Spleen (tissue), 11 donors: ENCODE data around the gene FA2H. TPM values are rescaled to one million over a fixed set of nuclear protein-coding genes. Genes with fewer than 3 reads are reported as not detected.
"Not testable (repeated sequence)": the region's sequence is repeated elsewhere in the genome, so short reads cannot be mapped to it uniquely, and the experiment has no call there.

Experiments used
- DNase-seq: peaks from one replicate; pipeline ENCODE4 v3.0.0-alpha.2; 2020
- H3K27ac ChIP-seq, 8 donors: fragments of 200-600 bp; sonication (generic) in 7 of 8; 1 replicate in 4 of 8; 2 replicates in 4 of 8; pipeline versions ENCODE4 v1.5.0 to v1.8.0; 2016 to 2021; ENCODE audit warnings: inconsistent platforms in 4 of 8, mild to moderate bottlenecking in 4 of 8, moderate library complexity in 1 of 8
- H3K27me3 ChIP-seq, 7 donors: fragments of 200-600 bp; sonication (generic) in 6 of 7; replicated peaks in 1 of 7; 1 replicate in 4 of 7; 2 replicates in 3 of 7; pipeline versions ENCODE4 v1.5.0 to v1.8.0; 2016 to 2021; ENCODE audit warnings: inconsistent platforms in 3 of 7, mild to moderate bottlenecking in 1 of 7
- H3K36me3 ChIP-seq, 6 donors: fragments of 200-600 bp; sonication (generic) in 5 of 6; 1 replicate in 4 of 6; 2 replicates in 2 of 6; pipeline versions ENCODE4 v1.5.0 to v1.8.0; 2016 to 2021; ENCODE audit warnings: inconsistent platforms in 2 of 6
- H3K4me1 ChIP-seq, 6 donors: fragments of 200-600 bp; sonication (generic) in 5 of 6; 1 replicate in 3 of 6; 2 replicates in 3 of 6; pipeline versions ENCODE4 v1.5.0 to v1.8.0; 2016 to 2021; ENCODE audit warnings: inconsistent platforms in 3 of 6
- H3K4me3 ChIP-seq, 8 donors: fragments of 200-600 bp; sonication (generic) in 7 of 8; 1 replicate in 4 of 8; 2 replicates in 4 of 8; pipeline versions ENCODE4 v1.5.0 to v1.8.0; 2016 to 2021; ENCODE audit warnings: inconsistent platforms in 4 of 8, mild to moderate bottlenecking in 4 of 8, moderate library complexity in 2 of 8
- H3K9me3 ChIP-seq, 8 donors: fragments of 200-600 bp; sonication (generic) in 7 of 8; 1 replicate in 4 of 8; 2 replicates in 4 of 8; pipeline versions ENCODE4 v1.5.0 to v1.8.0; 2016 to 2021; ENCODE audit warnings: inconsistent platforms in 4 of 8
- POLR2A ChIP-seq, 3 donors: fragments of 450-650 bp; IDR thresholded peaks; one replicate each; pipeline ENCODE4 v1.5.1; 2017; ENCODE audit warnings: antibody characterized with exemption in 3 of 3, mild to moderate bottlenecking in 1 of 3
- POLR2AphosphoS5 ChIP-seq, 3 donors: sonication (generic); formaldehyde crosslinking; IDR thresholded peaks; one replicate each; pipeline ENCODE4 v1.5.1; 2017; ENCODE audit warnings: antibody characterized with exemption in 3 of 3
- WGBS, 5 donors: extraction: QIAGEN DNeasy Blood & Tissue Kit in 3 of 5; methylation state at CpG; one replicate each; pipeline versions ENCODE4 v1.1.5 to v1.1.7; 2013 to 2018; 5-methylcytosine and 5-hydroxymethylcytosine counted together
- intact Hi-C: fragments of 100-400 bp; cut with DNase I; formaldehyde crosslinking; loops from one replicate; pipeline ENCODE4 v1.15.0; 2023; ENCODE audit warnings: low total_unique reads
- polyA plus RNA-seq, 3 donors: library from polyadenylated mRNA; stranded (reverse); fragments of 200-250 nt; gene quantifications; one replicate each; pipeline ENCODE4 v1.2.1, GENCODE V29; 2013
- total RNA-seq, 7 donors: library from RNA; depleted of rRNA in 3 of 7; stranded (reverse); fragments of >200 nt in 3 of 7; fragmentation: NEBNext Ultra II Directional in 4 of 7; extraction: Animal tissue kit (Norgen Biotek cat#: 25700) in 4 of 7; gene quantifications; one replicate each; pipeline versions ENCODE4 v1.1.0 to v1.2.1, GENCODE V29; 2016 to 2021
- TF ChIP-seq, protein P1 (sequence below), 11 experiments: fragments of 200-600 bp in 7 of 11; fragments of 450-650 bp in 4 of 11; sonication (generic) in 4 of 11; IDR thresholded peaks in 8 of 11; conservative IDR thresholded peaks in 3 of 11; 1 replicate in 7 of 11; 2 replicates in 4 of 11; pipeline versions ENCODE4 v1.4.0 to v1.8.0; 2016 to 2021; ENCODE audit warnings: antibody characterized with exemption in 11 of 11, inconsistent platforms in 4 of 11, mild to moderate bottlenecking in 1 of 11
- donor health status: healthy with polysubstance abuse.
- donor health status: DM: no; HTN: no; CAD: no; lungs with moderate emphysema.
- donor health status: DM: no; HTN: no; CAD: no.
- donor health status: Bipolar disorder and iron deficiency.
- donor health status: healthy.
- donor health status: DM: no; HTN: no; CAD: no.
- donor health status: DM: yes; HTN: yes; CAD: no.

Gene FA2H
- total and polyA plus RNA-seq, 10 donors: 0.23 to 2.6 (median 0.59) TPM

DNA sequence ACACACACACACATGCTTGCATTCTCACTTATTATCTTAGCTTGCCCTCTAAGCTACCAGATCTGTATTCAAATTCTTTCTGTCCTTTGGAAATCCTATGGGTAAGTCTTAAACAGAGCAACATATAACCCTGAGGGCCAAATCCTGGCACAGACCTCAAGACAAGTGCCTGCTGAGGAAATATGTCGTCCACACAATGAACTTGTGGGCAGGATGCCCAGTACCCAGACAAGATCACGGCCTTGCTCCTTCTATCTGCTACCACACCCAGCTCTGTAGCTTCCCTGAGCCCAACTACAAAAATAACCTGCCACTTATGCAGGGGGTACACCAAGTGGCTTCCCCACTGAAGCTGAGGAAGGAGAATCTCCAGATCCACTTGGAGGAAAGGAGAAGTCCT, 37.3 kb upstream of the FA2H start:
- no peak for DNase-seq
- H3K9me3 ChIP-seq: peaks cover 0 to 19% (median 7%) of the 10 kb centered on the region in 8 donors
- H3K4me3 ChIP-seq: no peak overlapping the region
- peaks cover 3 to 7% (median 6%) of the 10 kb centered on the region in 6 donors for H3K4me1 ChIP-seq
- H3K27ac ChIP-seq: no peak overlapping the region
- H3K36me3 ChIP-seq: no peaks in the 10 kb centered on the region
- no peaks in the 10 kb centered on the region for H3K27me3 ChIP-seq
- intact Hi-C loops: no loop called here
- TF ChIP-seq, protein P1, sequence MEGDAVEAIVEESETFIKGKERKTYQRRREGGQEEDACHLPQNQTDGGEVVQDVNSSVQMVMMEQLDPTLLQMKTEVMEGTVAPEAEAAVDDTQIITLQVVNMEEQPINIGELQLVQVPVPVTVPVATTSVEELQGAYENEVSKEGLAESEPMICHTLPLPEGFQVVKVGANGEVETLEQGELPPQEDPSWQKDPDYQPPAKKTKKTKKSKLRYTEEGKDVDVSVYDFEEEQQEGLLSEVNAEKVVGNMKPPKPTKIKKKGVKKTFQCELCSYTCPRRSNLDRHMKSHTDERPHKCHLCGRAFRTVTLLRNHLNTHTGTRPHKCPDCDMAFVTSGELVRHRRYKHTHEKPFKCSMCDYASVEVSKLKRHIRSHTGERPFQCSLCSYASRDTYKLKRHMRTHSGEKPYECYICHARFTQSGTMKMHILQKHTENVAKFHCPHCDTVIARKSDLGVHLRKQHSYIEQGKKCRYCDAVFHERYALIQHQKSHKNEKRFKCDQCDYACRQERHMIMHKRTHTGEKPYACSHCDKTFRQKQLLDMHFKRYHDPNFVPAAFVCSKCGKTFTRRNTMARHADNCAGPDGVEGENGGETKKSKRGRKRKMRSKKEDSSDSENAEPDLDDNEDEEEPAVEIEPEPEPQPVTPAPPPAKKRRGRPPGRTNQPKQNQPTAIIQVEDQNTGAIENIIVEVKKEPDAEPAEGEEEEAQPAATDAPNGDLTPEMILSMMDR (IDR thresholded peaks at IDR 0.05 in 8 of 11, conservative IDR thresholded peaks at IDR 0.05 in 3 of 11): no peak
- no peak for TF ChIP-seq POLR2AphosphoS5 (IDR thresholded peaks at IDR 0.05)
- TF ChIP-seq POLR2A (IDR thresholded peaks at IDR 0.05): no peak
- 18 to 56% (median 28%) methylated on average over 2 of the region's 2 CpGs for WGBS, 5 donors

DNA sequence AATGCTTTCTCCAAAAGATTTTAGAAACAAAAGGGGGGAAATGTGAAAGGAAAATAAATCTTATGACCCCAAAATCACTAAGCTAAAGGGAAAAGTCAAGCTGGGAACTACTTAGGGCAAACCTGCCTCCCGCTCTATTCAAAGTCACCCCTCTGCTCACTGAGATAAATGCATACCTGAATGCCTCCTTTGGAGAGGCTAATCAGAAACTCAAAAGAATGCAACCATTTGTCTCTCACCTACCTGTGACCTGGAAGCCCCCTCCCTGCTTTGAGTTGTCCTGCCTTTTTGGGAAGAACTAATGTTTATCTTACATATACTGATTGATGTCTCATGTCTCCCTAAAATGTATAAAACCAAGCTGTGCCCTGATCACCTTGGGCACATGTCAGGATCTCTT, 36.6 kb upstream of the FA2H start:
- H3K4me3 ChIP-seq, DNase-seq, H3K27me3 ChIP-seq, H3K4me1 ChIP-seq, intact Hi-C loops, H3K27ac ChIP-seq, H3K36me3 ChIP-seq: not testable (repeated sequence)
- H3K9me3 ChIP-seq: peaks cover 0 to 23% (median 8%) of the 10 kb centered on the region in 8 donors
- WGBS, 5 donors: 92 to 100% (median 96%) methylated on average over 1 of the region's 1 CpG

DNA sequence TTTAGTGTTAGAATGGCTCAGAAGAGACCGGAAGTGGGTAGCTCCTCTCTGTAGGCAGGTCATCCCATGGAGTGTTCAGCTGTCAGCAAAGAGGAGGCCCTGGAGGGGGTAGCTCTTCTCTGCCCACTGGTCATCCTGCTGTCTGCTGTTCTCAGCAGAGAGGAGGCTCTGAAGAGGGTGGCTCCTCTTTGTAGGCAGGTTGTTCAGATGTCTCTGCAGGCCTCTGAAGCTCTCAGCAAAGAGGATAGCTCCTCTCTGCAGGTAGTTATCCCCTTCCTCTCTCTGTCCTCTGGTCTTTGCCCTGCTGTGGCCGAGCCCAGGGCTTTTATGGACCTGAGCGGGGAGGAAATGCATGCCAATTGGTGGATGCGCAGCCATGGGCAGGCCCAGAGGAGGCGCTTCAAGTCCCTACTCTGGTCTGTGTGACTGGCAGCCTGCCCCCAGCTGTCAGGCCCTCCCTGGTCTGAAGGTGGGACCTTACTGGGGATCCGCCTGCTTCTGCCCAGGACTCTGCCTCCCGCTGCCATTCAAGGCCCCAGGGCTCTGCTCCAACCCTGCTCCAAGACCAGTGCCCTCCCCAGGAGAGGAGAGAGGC, 32.5 kb upstream of the FA2H start:
- Histone ChIP-seq H3K27me3 (no peaks in the 10 kb centered on the region), H3K27ac (no peak overlapping the region), H3K36me3 (no peaks in the 10 kb centered on the region), H3K9me3 (peaks cover 0 to 35% (median 11%) of the 10 kb centered on the region in 8 donors), H3K4me1 (no peaks in the 10 kb centered on the region), H3K4me3 (no peak overlapping the region)
- 85 to 91% (median 89%) methylated on average over 2 to 7 of the region's 7 CpGs for WGBS, 5 donors
- intact Hi-C loops: no loop called here
- TF ChIP-seq POLR2AphosphoS5 (IDR thresholded peaks at IDR 0.05): no peak
- TF ChIP-seq POLR2A (IDR thresholded peaks at IDR 0.05): no peak
- TF ChIP-seq, protein P1 (IDR thresholded peaks at IDR 0.05 in 8 of 11, conservative IDR thresholded peaks at IDR 0.05 in 3 of 11): no peak
- no peak for DNase-seq

GRCh38 chr16:74800216-74800871, 25.7 kb upstream of the FA2H start:
- Histone ChIP-seq H3K4me1 (no peaks in the 10 kb centered on the region), H3K27ac (no peak overlapping the region), H3K9me3 (peaks cover 0 to 17% (median 6%) of the 10 kb centered on the region in 8 donors), H3K36me3 (no peaks in the 10 kb centered on the region), H3K27me3 (peaks cover 0 to 18% (median 0%) of the 10 kb centered on the region in 7 donors), H3K4me3 (no peak overlapping the region)
- intact Hi-C loops: no loop called here
- WGBS, 5 donors: 89 to 100% (median 93%) methylated on average over 1 to 2 of the region's 2 CpGs
- DNase-seq: no peak
- no peak for TF ChIP-seq POLR2AphosphoS5 (IDR thresholded peaks at IDR 0.05)
- TF ChIP-seq POLR2A (IDR thresholded peaks at IDR 0.05): no peak
- TF ChIP-seq, protein P1 (IDR thresholded peaks at IDR 0.05 in 8 of 11, conservative IDR thresholded peaks at IDR 0.05 in 3 of 11): no peak
